Smooth muscle cell (in vitro differentiated cells): ENCODE results near the gene CCDC92B. TPM values are rescaled to one million over a fixed set of nuclear protein-coding genes. Genes with fewer than 3 reads are reported as not detected.

Source experiments
- DNase-seq: peaks from one replicate; lab custom pipeline; 2025; ENCODE audit not compliant: unreplicated experiment; lab: John Stamatoyannopoulos, UW
- H2AFZ ChIP-seq: fragments of 200-600 bp; sonication (generic); 2 replicates; pipeline ENCODE4 v1.6.0; 2016; ENCODE audit warnings: antibody characterized with exemption, low read depth, mild to moderate bottlenecking
- H3F3A ChIP-seq: fragments of 200-600 bp; sonication (generic); 2 replicates; pipeline ENCODE4 v1.6.0; 2017; ENCODE audit warnings: antibody characterized with exemption, low read depth
- H3K27ac ChIP-seq: fragments of 200-600 bp; sonication (generic); 2 replicates; pipeline ENCODE4 v1.5.1; 2016; ENCODE audit warnings: low read depth, mild to moderate bottlenecking
- H3K27me3 ChIP-seq: fragments of 200-600 bp; sonication (generic); 2 replicates; pipeline ENCODE4 v1.6.1; 2016; ENCODE audit warnings: low read depth, mild to moderate bottlenecking
- H3K36me3 ChIP-seq: fragments of 200-600 bp; sonication (generic); 2 replicates; pipeline ENCODE4 v1.5.1; 2016; ENCODE audit warnings: low read depth
- H3K4me1 ChIP-seq: fragments of 200-600 bp; sonication (generic); 2 replicates; pipeline ENCODE4 v1.5.1; 2016; ENCODE audit warnings: low read depth
- H3K4me2 ChIP-seq: fragments of 200-600 bp; sonication (generic); 2 replicates; pipeline ENCODE4 v1.6.0; 2016; ENCODE audit warnings: mild to moderate bottlenecking
- H3K4me3 ChIP-seq: fragments of 200-600 bp; sonication (generic); 2 replicates; pipeline ENCODE4 v1.5.1; 2016; ENCODE audit warnings: mild to moderate bottlenecking
- H3K79me2 ChIP-seq: fragments of 200-600 bp; sonication (generic); 2 replicates; pipeline ENCODE4 v1.6.0; 2016; ENCODE audit warnings: low read depth, mild to moderate bottlenecking
- H3K9ac ChIP-seq: fragments of 200-600 bp; sonication (generic); 2 replicates; pipeline ENCODE4 v1.6.0; 2016; ENCODE audit warnings: low read depth
- H3K9me3 ChIP-seq: fragments of 200-600 bp; sonication (generic); replicated peaks from 2 replicates; pipeline ENCODE4 v1.5.1; 2016; ENCODE audit warnings: low read depth
- H4K20me1 ChIP-seq: fragments of 200-600 bp; sonication (generic); 2 replicates; pipeline ENCODE4 v1.6.0; 2016; ENCODE audit warnings: low read depth
- CTCF ChIP-seq: fragments of 200-600 bp; sonication (generic); IDR thresholded peaks from 2 replicates; pipeline ENCODE4 v1.5.1; 2017; ENCODE audit warnings: borderline replicate concordance, mild to moderate bottlenecking, antibody characterized with exemption; ENCODE audit not compliant: insufficient read depth, poor library complexity, severe bottlenecking
- WGBS: methylation state at CpG from one replicate; pipeline ENCODE4 v1.1.7; 2016; ENCODE audit warnings: low lambda C conversion rate; 5-methylcytosine and 5-hydroxymethylcytosine counted together
- polyA plus RNA-seq: library from polyadenylated mRNA; unstranded; fragments of >200 nt; fragmentation: Nextera tagmentation; extraction: Ambion mirVana; gene quantifications from 2 replicates; pipeline ENCODE4 v1.2.1, GENCODE V29; 2016
- total RNA-seq: library from RNA; depleted of rRNA; stranded (reverse); fragments of >200 nt; gene quantifications from 2 replicates; pipeline ENCODE4 v1.2.3, GENCODE V29; 2014

Gene CCDC92B
- total and polyA plus RNA-seq, 2 experiments from 2014 or later, result not detected

GRCh38 chr17:2755891-2756724 is 6.7 kb upstream of the CCDC92B start:
- DNase-seq, result no peak
- no peak for TF ChIP-seq CTCF
- no peaks in the 10 kb centered on the region for H3K4me1 ChIP-seq
- H3K4me2 ChIP-seq, result peak overlapping the region; percentile 85
- H3K4me3 ChIP-seq, result peak overlapping the region; percentile 9
- H2AFZ ChIP-seq, result no peak overlapping the region
- H3K9me3 ChIP-seq, result no peaks in the 10 kb centered on the region
- WGBS, result 2% methylated on average over 30 of the region's 46 CpGs
- H3K79me2 ChIP-seq, result no peaks in the 10 kb centered on the region
- H3K27me3 ChIP-seq, result peaks cover 81% of the 10 kb centered on the region
- H3K36me3 ChIP-seq, result no peaks in the 10 kb centered on the region
- no peaks in the 10 kb centered on the region for H4K20me1 ChIP-seq
- no peaks in the 10 kb centered on the region for H3F3A ChIP-seq
- H3K9ac ChIP-seq, result no peak overlapping the region
- no peak overlapping the region for H3K27ac ChIP-seq

GRCh38 chr17:2751491-2751890 is 2.0 kb upstream of the CCDC92B start:
- no peaks in the 10 kb centered on the region for H4K20me1 ChIP-seq
- peaks cover 92% of the 10 kb centered on the region for H3K27me3 ChIP-seq
- H3K9ac ChIP-seq, result no peak overlapping the region
- 94% methylated on average over 2 of the region's 2 CpGs for WGBS
- DNase-seq, result no peak
- no peaks in the 10 kb centered on the region for H3K79me2 ChIP-seq
- no peak overlapping the region for H3K27ac ChIP-seq
- H3K4me1 ChIP-seq, result no peaks in the 10 kb centered on the region
- TF ChIP-seq CTCF, result no peak
- no peak overlapping the region for H2AFZ ChIP-seq
- no peak overlapping the region for H3K4me2 ChIP-seq
- no peaks in the 10 kb centered on the region for H3F3A ChIP-seq
- H3K36me3 ChIP-seq, result no peaks in the 10 kb centered on the region
- no peak overlapping the region for H3K4me3 ChIP-seq
- no peaks in the 10 kb centered on the region for H3K9me3 ChIP-seq

GRCh38 chr17:2750721-2751120 is 1.3 kb upstream of the CCDC92B start:
- no peaks in the 10 kb centered on the region for H3K4me1 ChIP-seq
- H3K27me3 ChIP-seq, result peaks cover 91% of the 10 kb centered on the region
- H4K20me1 ChIP-seq, result no peaks in the 10 kb centered on the region
- H3K79me2 ChIP-seq, result no peaks in the 10 kb centered on the region
- H3K27ac ChIP-seq, result no peak overlapping the region
- WGBS, result 88% methylated on average over 2 of the region's 2 CpGs
- TF ChIP-seq CTCF, result no peak
- H3K4me3 ChIP-seq, result no peak overlapping the region
- H3K9ac ChIP-seq, result no peak overlapping the region
- no peak overlapping the region for H2AFZ ChIP-seq
- no peaks in the 10 kb centered on the region for H3K9me3 ChIP-seq
- no peaks in the 10 kb centered on the region for H3F3A ChIP-seq
- no peaks in the 10 kb centered on the region for H3K36me3 ChIP-seq
- H3K4me2 ChIP-seq, result no peak overlapping the region
- no peak for DNase-seq

GRCh38 chr17:2749784-2750181 is 331 bp upstream of the CCDC92B start:
- Histone ChIP-seq H3F3A (no peaks in the 10 kb centered on the region), H3K4me1 (no peaks in the 10 kb centered on the region), H3K27ac (no peak overlapping the region), H3K4me2 (peak overlapping the region; percentile 80), H2AFZ (no peak overlapping the region), H4K20me1 (no peaks in the 10 kb centered on the region), H3K79me2 (no peaks in the 10 kb centered on the region), H3K36me3 (no peaks in the 10 kb centered on the region), H3K9ac (no peak overlapping the region), H3K27me3 (peaks cover 81% of the 10 kb centered on the region), H3K4me3 (peak overlapping the region; percentile 2), H3K9me3 (no peaks in the 10 kb centered on the region)
- 2% methylated on average over 34 of the region's 35 CpGs for WGBS
- DNase-seq, result peak; percentile 53
- TF ChIP-seq CTCF, result no peak
